ENCODE data around the gene METTL13.

The METTL13 gene
- total RNA-seq, result 6.5 to 24.6 (median 18.6) reads per million in 4 donors

GRCh38 chr1:171781176-171781875 is at the start of gene METTL13:
TSS of gene METTL13 (plus strand) at chr1:171781660. CDS start at chr1:171781968, 308 bp downstream.
- peak; percentile 96 to 100 (median 97) for DNase-seq

GRCh38 chr1:171736196-171736595 is 45.3 kb upstream of the METTL13 start:
- no peak for DNase-seq

GRCh38 chr1:171738911-171739310 is 42.5 kb upstream of the METTL13 start:
- peak in 1 of 5 donors; percentile 13 for DNase-seq

GRCh38 chr1:171739656-171740055 is 41.8 kb upstream of the METTL13 start:
- peak in 1 of 5 donors; percentile 36 for DNase-seq

- DNase-seq, result no peak
These were observed 41.0 kb upstream of the METTL13 start for GRCh38 chr1:171740356-171740863.

- DNase-seq, result peak in 4 of 5 donors; percentile 11 to 71 (median 22)
These were observed 40.2 kb upstream of the METTL13 start for GRCh38 chr1:171740987-171741871.

GRCh38 chr1:171741872-171742576 is 39.4 kb upstream of the METTL13 start, which contains the start of gene VAMP4:
TSS of gene VAMP4 (minus strand) at chr1:171742065. CDS start at chr1:171738414, 3,651 bp downstream.
- DNase-seq, result peak; percentile 70 to 91 (median 80)

GRCh38 chr1:171742577-171742922 is 38.9 kb upstream of the METTL13 start:
- peak in 3 of 5 donors; percentile 7 to 23 (median 14) for DNase-seq

- DNase-seq, result peak in 1 of 5 donors; percentile 27
These were observed 38.2 kb upstream of the METTL13 start for GRCh38 chr1:171743081-171743870.

- no peak for DNase-seq
These were observed 36.5 kb upstream of the METTL13 start for GRCh38 chr1:171744986-171745385.

GRCh38 chr1:171748651-171749050 is 32.8 kb upstream of the METTL13 start:
- no peak for DNase-seq

GRCh38 chr1:171751221-171751620 is 30.2 kb upstream of the METTL13 start:
- DNase-seq, result peak in 1 of 5 donors; percentile 61

- no peak for DNase-seq
These were observed 28.3 kb upstream of the METTL13 start for GRCh38 chr1:171753182-171753581.

- no peak for DNase-seq
These were observed 27.6 kb upstream of the METTL13 start for GRCh38 chr1:171753685-171754352.

GRCh38 chr1:171754353-171754705 is 27.1 kb upstream of the METTL13 start:
- no peak for DNase-seq

- DNase-seq, result no peak
These were observed 26.5 kb upstream of the METTL13 start for GRCh38 chr1:171754971-171755370.

- DNase-seq, result no peak
These were observed 24.6 kb upstream of the METTL13 start for GRCh38 chr1:171756856-171757255.

GRCh38 chr1:171758011-171758410 is 23.4 kb upstream of the METTL13 start:
- DNase-seq, result no peak

- DNase-seq, result no peak
These were observed 19.3 kb upstream of the METTL13 start for GRCh38 chr1:171762143-171762563.

- DNase-seq, result no peak
These were observed 17.7 kb upstream of the METTL13 start for GRCh38 chr1:171763764-171764163.

GRCh38 chr1:171769171-171769570 is 12.3 kb upstream of the METTL13 start:
- DNase-seq, result no peak

Data from T-helper 1 cell (primary cell).